NCI-H524 treated with DMSO at 0.1 percent for 48 hours (cell line): ENCODE results near the gene ETFRF1.

Source experiments
- DNase-seq: peaks from one replicate; lab custom pipeline; 2025; lab: John Stamatoyannopoulos, UW

Gene ETFRF1

GRCh38 chr12:25195056-25195971 lies at the start of gene ETFRF1, which contains the start of gene DNAI7:
ETFRF1 (plus strand) TSS chr12:25195237; CDS start chr12:25203957, 8,720 bp downstream.
DNAI7 (minus strand) TSS chr12:25195160; CDS start chr12:25195078, 82 bp downstream.
- DNase-seq: peak; percentile 77

- no peak for DNase-seq
Measured at GRCh38 chr12:25146686-25147085, 48.4 kb upstream of the ETFRF1 start.

- no peak for DNase-seq
Measured at GRCh38 chr12:25151476-25151875, 43.6 kb upstream of the ETFRF1 start.

- DNase-seq: no peak
Measured at GRCh38 chr12:25152055-25152454, 43.0 kb upstream of the ETFRF1 start.

- no peak for DNase-seq
Measured at GRCh38 chr12:25155022-25155576, 39.9 kb upstream of the ETFRF1 start.

- DNase-seq: no peak
Measured at GRCh38 chr12:25156061-25156460, 39.0 kb upstream of the ETFRF1 start.

GRCh38 chr12:25162866-25163265 lies 32.2 kb upstream of the ETFRF1 start:
- no peak for DNase-seq

GRCh38 chr12:25182765-25183164 lies 12.3 kb upstream of the ETFRF1 start:
- no peak for DNase-seq

GRCh38 chr12:25184132-25184531 lies 10.9 kb upstream of the ETFRF1 start:
- DNase-seq: no peak

- no peak for DNase-seq
Measured at GRCh38 chr12:25186038-25186787, 8.8 kb upstream of the ETFRF1 start.

GRCh38 chr12:25186788-25187402 lies 8.1 kb upstream of the ETFRF1 start:
- no peak for DNase-seq

GRCh38 chr12:25187781-25188180 lies 7.3 kb upstream of the ETFRF1 start:
- no peak for DNase-seq

- no peak for DNase-seq
Measured at GRCh38 chr12:25189656-25190055, 5.4 kb upstream of the ETFRF1 start.

GRCh38 chr12:25190793-25191192 lies 4.2 kb upstream of the ETFRF1 start:
- no peak for DNase-seq

- DNase-seq: no peak
Measured at GRCh38 chr12:25194214-25194613, 823 bp upstream of the ETFRF1 start.

GRCh38 chr12:25194722-25195055 lies 348 bp upstream of the ETFRF1 start:
- no peak for DNase-seq

- DNase-seq: no peak
Measured at GRCh38 chr12:25197608-25198007, 2.6 kb downstream of the ETFRF1 start.

GRCh38 chr12:25200703-25201102 lies 5.7 kb downstream of the ETFRF1 start:
- no peak for DNase-seq

GRCh38 chr12:25202137-25202536 lies 7.1 kb downstream of the ETFRF1 start:
- DNase-seq: no peak

- DNase-seq: no peak
Measured at GRCh38 chr12:25207411-25207810, 12.4 kb downstream of the ETFRF1 start.

GRCh38 chr12:25207846-25208245 lies 12.8 kb downstream of the ETFRF1 start:
- DNase-seq: no peak

- DNase-seq: no peak
Measured at GRCh38 chr12:25208554-25208953, 13.5 kb downstream of the ETFRF1 start.
